ENCODE results near the gene TYRO3.

Gene TYRO3

DNA sequence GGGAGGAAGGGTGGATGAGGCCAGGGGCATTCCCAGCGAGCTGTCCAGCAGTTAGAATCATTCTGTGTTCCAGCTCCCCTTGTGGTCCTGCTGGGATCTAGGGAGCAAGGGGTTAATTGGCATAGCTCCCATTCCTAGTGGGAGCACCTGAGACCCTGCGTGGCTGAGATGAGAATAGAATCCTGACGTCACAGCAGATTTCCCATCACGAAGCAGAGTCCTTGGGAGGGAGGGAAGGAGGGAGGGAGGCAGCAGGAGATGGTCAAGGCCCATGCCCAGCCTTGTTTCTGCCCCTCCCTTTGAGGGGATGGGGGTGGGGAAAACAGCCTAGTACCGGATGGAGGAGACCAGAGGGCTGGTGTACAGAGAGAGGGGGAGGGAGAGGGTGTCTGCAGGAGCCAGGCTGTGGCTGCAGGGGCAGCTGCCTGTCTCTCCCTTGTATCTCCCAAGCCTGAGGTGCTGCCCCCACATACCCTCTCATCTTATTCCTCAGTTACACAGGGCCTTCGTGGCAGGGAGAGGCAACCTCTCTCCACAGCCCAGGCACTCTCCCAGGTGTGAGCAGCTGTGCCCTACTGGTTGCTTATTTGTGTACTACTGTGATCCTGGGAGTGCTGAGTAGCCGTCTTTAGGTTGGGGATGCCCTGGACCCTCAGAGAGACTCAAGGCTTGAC is 5.4 kb downstream of the TYRO3 start:
- in situ Hi-C loops (cut with HindIII; ENCODE audit: low sequenced_read_pairs), result no loop called here
- TF ChIP-seq, protein P1, sequence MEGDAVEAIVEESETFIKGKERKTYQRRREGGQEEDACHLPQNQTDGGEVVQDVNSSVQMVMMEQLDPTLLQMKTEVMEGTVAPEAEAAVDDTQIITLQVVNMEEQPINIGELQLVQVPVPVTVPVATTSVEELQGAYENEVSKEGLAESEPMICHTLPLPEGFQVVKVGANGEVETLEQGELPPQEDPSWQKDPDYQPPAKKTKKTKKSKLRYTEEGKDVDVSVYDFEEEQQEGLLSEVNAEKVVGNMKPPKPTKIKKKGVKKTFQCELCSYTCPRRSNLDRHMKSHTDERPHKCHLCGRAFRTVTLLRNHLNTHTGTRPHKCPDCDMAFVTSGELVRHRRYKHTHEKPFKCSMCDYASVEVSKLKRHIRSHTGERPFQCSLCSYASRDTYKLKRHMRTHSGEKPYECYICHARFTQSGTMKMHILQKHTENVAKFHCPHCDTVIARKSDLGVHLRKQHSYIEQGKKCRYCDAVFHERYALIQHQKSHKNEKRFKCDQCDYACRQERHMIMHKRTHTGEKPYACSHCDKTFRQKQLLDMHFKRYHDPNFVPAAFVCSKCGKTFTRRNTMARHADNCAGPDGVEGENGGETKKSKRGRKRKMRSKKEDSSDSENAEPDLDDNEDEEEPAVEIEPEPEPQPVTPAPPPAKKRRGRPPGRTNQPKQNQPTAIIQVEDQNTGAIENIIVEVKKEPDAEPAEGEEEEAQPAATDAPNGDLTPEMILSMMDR (IDR thresholded peaks at IDR 0.05; ENCODE audit: low read depth, low read length, missing control alignments), result no peak
- no peak for DNase-seq (ENCODE audit: low read depth)
- H3K4me3 ChIP-seq (ENCODE audit: low read depth, low read length), result no peak overlapping the region

GRCh38 chr15:41564960-41565502 is 6.0 kb downstream of the TYRO3 start:
- DNase-seq (ENCODE audit: low read depth), result no peak
- no peak overlapping the region for H3K4me3 ChIP-seq (ENCODE audit: low read depth, low read length)
- TF ChIP-seq, protein P1 (IDR thresholded peaks at IDR 0.05; ENCODE audit: low read depth, low read length, missing control alignments), result no peak
- in situ Hi-C loops (cut with HindIII; ENCODE audit: low sequenced_read_pairs), result no loop called here

DNA sequence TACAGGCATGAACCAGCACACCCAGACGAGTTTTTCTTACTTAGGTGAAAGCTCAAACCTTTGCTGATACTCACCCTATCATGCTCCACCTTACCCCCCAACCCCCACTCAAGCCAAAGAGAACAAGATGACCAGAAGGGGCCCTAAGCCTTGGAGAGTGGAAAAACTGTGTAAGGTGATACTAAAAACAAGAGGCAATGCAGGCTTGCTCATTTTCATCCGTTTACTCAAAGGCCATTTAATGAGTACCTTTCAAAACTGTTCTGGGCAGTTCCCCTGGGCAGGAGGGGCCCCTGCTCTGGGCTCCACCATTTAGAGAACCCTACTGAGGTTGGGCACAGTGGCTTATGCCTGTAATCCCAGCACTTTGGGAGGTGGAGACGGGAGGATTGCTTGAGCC is 6.7 kb downstream of the TYRO3 start:
- in situ Hi-C loops (cut with HindIII; ENCODE audit: low sequenced_read_pairs), result no loop called here
- H3K4me3 ChIP-seq (ENCODE audit: low read depth, low read length), result no peak overlapping the region
- no peak for DNase-seq (ENCODE audit: low read depth)
- TF ChIP-seq, protein P1 (IDR thresholded peaks at IDR 0.05; ENCODE audit: low read depth, low read length, missing control alignments), result no peak

DNA sequence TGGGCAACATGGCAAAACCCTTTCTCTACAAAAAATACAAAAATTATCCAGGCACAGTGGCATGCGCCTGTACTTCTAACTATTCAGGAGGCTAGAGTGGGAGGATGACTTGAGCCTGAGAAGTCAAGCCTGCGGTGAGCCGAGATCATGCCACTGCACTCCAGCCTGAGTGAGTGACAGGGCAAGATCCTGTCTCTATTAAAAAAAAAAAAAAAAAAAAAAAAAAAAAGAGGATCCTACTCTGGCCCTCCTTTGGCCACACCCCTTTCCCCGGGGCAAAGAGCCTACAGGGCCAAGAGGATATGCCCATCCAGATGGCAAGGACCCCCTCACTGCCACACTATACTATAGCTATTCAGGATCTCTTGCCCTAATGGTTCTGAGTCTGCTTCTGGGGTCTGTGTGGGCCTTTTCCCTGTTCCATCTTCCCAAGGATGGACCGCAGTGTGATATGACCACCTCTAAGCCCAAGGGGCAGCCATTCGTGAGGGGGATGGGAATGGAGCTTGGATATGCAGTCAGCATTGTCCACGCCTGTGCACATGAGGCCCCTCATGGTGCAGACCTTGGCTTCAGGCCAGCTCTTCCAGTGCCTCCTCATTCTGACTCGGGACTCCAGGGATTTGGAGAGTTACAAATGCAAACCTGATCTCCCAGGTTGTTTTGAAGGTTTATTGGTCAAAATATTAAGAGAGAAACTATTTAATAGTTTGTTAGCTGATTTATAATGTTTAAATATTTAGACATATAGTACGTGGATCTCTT is 7.3 kb downstream of the TYRO3 start:
- TF ChIP-seq, protein P1 (IDR thresholded peaks at IDR 0.05; ENCODE audit: low read depth, low read length, missing control alignments), result no peak
- no peak for DNase-seq (ENCODE audit: low read depth)
- no peak overlapping the region for H3K4me3 ChIP-seq (ENCODE audit: low read depth, low read length)
- in situ Hi-C loops (cut with HindIII; ENCODE audit: low sequenced_read_pairs), result no loop called here

DNA sequence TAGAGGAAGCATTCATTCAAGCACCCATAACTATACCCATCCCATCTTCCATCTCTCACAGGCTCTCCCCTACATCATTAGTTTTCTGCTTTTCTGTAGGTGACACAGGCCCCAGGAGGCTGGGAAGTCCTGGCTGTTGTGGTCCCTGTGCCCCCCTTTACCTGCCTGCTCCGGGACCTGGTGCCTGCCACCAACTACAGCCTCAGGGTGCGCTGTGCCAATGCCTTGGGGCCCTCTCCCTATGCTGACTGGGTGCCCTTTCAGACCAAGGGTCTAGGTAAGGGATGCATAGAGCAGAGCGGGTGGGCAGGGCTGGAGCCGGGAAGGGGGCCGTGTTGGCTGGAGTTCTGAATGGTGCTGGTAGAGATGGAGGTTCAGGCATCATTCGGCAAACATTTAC is 8.2 kb downstream of the TYRO3 start:
- no peak for DNase-seq (ENCODE audit: low read depth)
- H3K4me3 ChIP-seq (ENCODE audit: low read depth, low read length), result no peak overlapping the region
- TF ChIP-seq, protein P1 (IDR thresholded peaks at IDR 0.05; ENCODE audit: low read depth, low read length, missing control alignments), result no peak
- in situ Hi-C loops (cut with HindIII; ENCODE audit: low sequenced_read_pairs), result no loop called here

GRCh38 chr15:41567862-41568261 is 8.8 kb downstream of the TYRO3 start:
- DNase-seq (ENCODE audit: low read depth), result no peak
- in situ Hi-C loops (cut with HindIII; ENCODE audit: low sequenced_read_pairs), result no loop called here
- no peak overlapping the region for H3K4me3 ChIP-seq (ENCODE audit: low read depth, low read length)
- TF ChIP-seq, protein P1 (IDR thresholded peaks at IDR 0.05; ENCODE audit: low read depth, low read length, missing control alignments), result no peak

All from astrocyte of the cerebellum (primary cell).